Endothelial cell of umbilical vein (primary cell): ENCODE measurements around the gene HAP1. TPM values are rescaled to one million over a fixed set of nuclear protein-coding genes. Genes with fewer than 3 reads are reported as not detected.
A peak's percentile ranks its signal among the peaks of the same experiment; 100 is the strongest.

ENCODE experiments used
- BruUV-seq: library from RNA; stranded (reverse); fragments of 400-500 nt; replicated peaks from 2 replicates; lab custom pipeline; 2021; lab: Mats Ljungman, UMichigan
- CTCF ChIA-PET: fragments of 300-600, 350-600 bp; sonication (Branson Sonifier 250); formaldehyde crosslinking; loops from one replicate; lab custom pipeline; 2021; ENCODE audit warnings: antibody characterized with exemption, inconsistent platforms; lab: Charles Lee
- POLR2A ChIA-PET: fragments of 300-600, 350-600 bp; sonication (Branson Sonifier 250); formaldehyde crosslinking; loops from one replicate; lab custom pipeline; 2021; ENCODE audit warnings: antibody characterized with exemption, inconsistent platforms; lab: Charles Lee
- DNase-seq: peaks from one replicate; pipeline ENCODE4 v3.0.0-alpha.2; 2011; ENCODE audit warnings: low read depth, low spot score
- FAIRE-seq: peaks from 2 replicates; lab custom pipeline; 2011; peaks lifted over from hg19 to GRCh38; lab: Jason Lieb, UNC
- H2AFZ ChIP-seq: 2 replicates; pipeline ENCODE4 v1.6.0; 2012; ENCODE audit warnings: low read depth, low read length, control low read depth, inconsistent platforms
- H3K27ac ChIP-seq: 2 replicates; pipeline ENCODE4 v1.5.1; 2011; ENCODE audit warnings: low read depth, mild to moderate bottlenecking, control low read depth, low read length, moderate library complexity; ENCODE audit not compliant: insufficient read depth
- H3K27me3 ChIP-seq, 2 experiments: 2 replicates each; pipeline versions ENCODE4 v1.6.0 to v1.6.1; 2011; ENCODE audit warnings: low read length in 2 of 2, mixed read lengths in 1 of 2; ENCODE audit not compliant: control insufficient read depth in 2 of 2, insufficient read depth in 2 of 2
- H3K36me3 ChIP-seq, 2 experiments: 2 replicates in 1 of 2; 3 replicates in 1 of 2; pipeline ENCODE4 v1.5.1; 2011; ENCODE audit warnings: low read length in 2 of 2, mild to moderate bottlenecking in 1 of 2, moderate library complexity in 1 of 2; ENCODE audit not compliant: control insufficient read depth in 2 of 2, insufficient read depth in 2 of 2; ENCODE audit errors: extremely low read depth in 1 of 2
- H3K4me1 ChIP-seq: 3 replicates; pipeline ENCODE4 v1.5.1; 2011; ENCODE audit warnings: mild to moderate bottlenecking, low read length; ENCODE audit not compliant: control insufficient read depth, insufficient read depth; ENCODE audit errors: extremely low read depth
- H3K4me2 ChIP-seq: 2 replicates; pipeline ENCODE4 v1.6.1; 2011; ENCODE audit warnings: low read length, control low read depth, mixed read lengths; ENCODE audit not compliant: insufficient read depth
- H3K4me3 ChIP-seq, 3 experiments: fragments of 200-600 bp in 1 of 3; sonication (generic), shearing (Covaris generic) in 1 of 3; replicated peaks in 1 of 3; 2 replicates each; pipeline ENCODE4 v1.5.1; 2011 to 2016; ENCODE audit warnings: control low read depth in 3 of 3, low read length in 3 of 3, mild to moderate bottlenecking in 2 of 3, inconsistent platforms in 1 of 3, low read depth in 1 of 3, moderate library complexity in 1 of 3; ENCODE audit not compliant: insufficient read depth in 1 of 3
- H3K79me2 ChIP-seq: 2 replicates; pipeline ENCODE4 v1.6.0; 2012; ENCODE audit warnings: low read length, inconsistent platforms; ENCODE audit not compliant: control insufficient read depth, insufficient read depth
- H3K9ac ChIP-seq: replicated peaks from 2 replicates; pipeline ENCODE3; 2011; ENCODE audit warnings: low read length, control low read depth; ENCODE audit not compliant: insufficient read depth; ENCODE audit errors: extremely low read depth
- H3K9me1 ChIP-seq: replicated peaks from 3 replicates; pipeline ENCODE4 v1.6.0; 2011; ENCODE audit warnings: mild to moderate bottlenecking, low read length; ENCODE audit not compliant: control insufficient read depth, insufficient read depth; ENCODE audit errors: extremely low read depth
- H3K9me3 ChIP-seq: replicated peaks from 2 replicates; pipeline ENCODE4 v1.5.1; 2012; ENCODE audit warnings: low read length, inconsistent platforms; ENCODE audit not compliant: control insufficient read depth, insufficient read depth
- H4K20me1 ChIP-seq: replicated peaks from 2 replicates; pipeline ENCODE3; 2011; ENCODE audit warnings: mild to moderate bottlenecking, low read length; ENCODE audit not compliant: control insufficient read depth, insufficient read depth; ENCODE audit errors: extremely low read depth
- CTCF ChIP-seq, 2 donors: IDR thresholded peaks; 1 replicate in 1 of 2; 2 replicates in 1 of 2; pipeline ENCODE4 v1.5.1; 2011; ENCODE audit warnings: low read length in 2 of 2, mild to moderate bottlenecking in 2 of 2, moderate library complexity in 2 of 2, control low read depth in 1 of 2, inconsistent platforms in 1 of 2, low read depth in 1 of 2; ENCODE audit not compliant: insufficient read depth in 1 of 2; ENCODE audit errors: extremely low read depth in 1 of 2
- EZH2 ChIP-seq: IDR thresholded peaks from 2 replicates; pipeline ENCODE4 v1.6.1; 2012; ENCODE audit warnings: borderline replicate concordance, low read depth, mild to moderate bottlenecking, moderate library complexity, low read length, inconsistent platforms; ENCODE audit not compliant: severe bottlenecking
- FOS ChIP-seq: IDR thresholded peaks from 2 replicates; pipeline ENCODE4 v1.6.1; 2011; ENCODE audit warnings: mild to moderate bottlenecking, low read length, moderate library complexity, borderline replicate concordance; ENCODE audit not compliant: insufficient read depth
- GATA2 ChIP-seq: IDR thresholded peaks from 2 replicates; pipeline ENCODE4 v1.7.0; 2011; ENCODE audit warnings: low read depth, mild to moderate bottlenecking, moderate library complexity, mixed read lengths, low read length; ENCODE audit not compliant: insufficient read length, insufficient read depth
- JUN ChIP-seq: IDR thresholded peaks from 2 replicates; pipeline ENCODE4 v1.6.1; 2011; ENCODE audit warnings: borderline replicate concordance, low read depth; ENCODE audit not compliant: insufficient read length, insufficient read depth
- MAX ChIP-seq: IDR thresholded peaks from 2 replicates; pipeline ENCODE4 v1.6.1; 2011; ENCODE audit not compliant: insufficient read depth, insufficient read length
- MYC ChIP-seq: IDR thresholded peaks from one replicate; pipeline ENCODE4 v1.6.1; 2011; ENCODE audit warnings: mild to moderate bottlenecking, low read depth, low read length
- POLR2A ChIP-seq: IDR thresholded peaks from 2 replicates; pipeline ENCODE4 v1.6.1; 2012; ENCODE audit warnings: low read depth, mild to moderate bottlenecking, control low read depth, low read length
- POLR2AphosphoS5 ChIP-seq: IDR thresholded peaks from 2 replicates; pipeline ENCODE4 v1.6.1; 2012; ENCODE audit warnings: low read depth, mild to moderate bottlenecking, control low read depth, low read length, moderate library complexity; ENCODE audit not compliant: insufficient read depth
- dilution Hi-C: fragments of 300-500 bp; cut with MboI; formaldehyde crosslinking; loops from one replicate; pipeline ENCODE4 v1.15.0; 2019; ENCODE audit warnings: low sequenced_read_pairs; ENCODE audit not compliant: extremely low pct_ligation_motif_present
- intact Hi-C: fragments of 100-400 bp; cut with micrococcal nuclease; formaldehyde crosslinking; loops from one replicate; pipeline ENCODE4 v1.10.0; 2022
- polyA plus RNA-seq, 4 experiments: library from polyadenylated mRNA; depleted of rRNA in 3 of 4; stranded (reverse) in 3 of 4; unstranded in 1 of 4; fragments of >200 nt; gene quantifications; 2 replicates each; pipeline versions ENCODE4 v1.2.1 to v1.2.3, GENCODE V29; 2011 to 2012; ENCODE audit warnings: missing spikeins in 1 of 4
- total RNA-seq: library from RNA; stranded (reverse); gene quantifications from 2 replicates; pipeline ENCODE4 v1.2.3, GENCODE V29; 2021

The HAP1 gene
- total and polyA plus RNA-seq, 2 donors (not counting 3 experiments of a cell fraction or from before 2014, with no cell fraction given), result 0.07 to 0.24 TPM

- POLR2A ChIA-PET, result no interaction called here
- H2AFZ ChIP-seq, result peak overlapping the region; percentile 48
Measured at GRCh38 chr17:41734949-41735313, 488 bp upstream of the HAP1 start.

More at GRCh38 chr17:41734949-41735313, 488 bp upstream of the HAP1 start:
- dilution Hi-C loops, result no loop called here
- DNase-seq (no peak), FAIRE-seq (no peak)
- intact Hi-C loops, result loop anchor here (5.0 kb wide), 1 partner anchor 152 kb away; no protein-coding TSS in a partner anchor
- CTCF ChIA-PET, result interaction anchor here (1.4 to 4.6 kb wide), 2 partner anchors 39 to 66 kb away, joined by 3 to 50 read pairs; no protein-coding TSS in a partner anchor
- Histone ChIP-seq H3K4me3 (peak overlapping the region in 1 of 3 experiments; percentile 14), H3K9me3 (no peaks in the 10 kb centered on the region), H3K79me2 (no peaks in the 10 kb centered on the region), H3K4me1 (peaks cover 2% of the 10 kb centered on the region), H4K20me1 (no peaks in the 10 kb centered on the region), H3K4me2 (peak overlapping the region; percentile 49), H3K27me3 (peaks cover 44 to 45% of the 10 kb centered on the region in 2 experiments), H3K9ac (no peak overlapping the region), H3K27ac (no peak overlapping the region), H3K36me3 (no peaks in the 10 kb centered on the region), H3K9me1 (no peaks in the 10 kb centered on the region)
- no TSS peak for BruUV-seq
- no peak for TF ChIP-seq MYC
- TF ChIP-seq GATA2, result no peak
- TF ChIP-seq CTCF (IDR thresholded peaks at IDR 0.05; ENCODE audit: extremely low read depth in 1 of 2, insufficient read depth in 1 of 2, low read depth in 1 of 2, low read length in 2 of 2), result no peak
- TF ChIP-seq POLR2A, result no peak
- no peak for TF ChIP-seq JUN
- no peak for TF ChIP-seq MAX
- no peak for TF ChIP-seq EZH2
- no peak for TF ChIP-seq POLR2AphosphoS5
- TF ChIP-seq FOS, result no peak
